Naive thymus-derived CD4-positive, alpha-beta T cell (primary cell): ENCODE measurements around the gene TSC22D1. TPM values are rescaled to one million over a fixed set of nuclear protein-coding genes. Genes with fewer than 3 reads are reported as not detected.

Experiments
- ATAC-seq: fragments of 150-1000 bp; cut with Tn5 transposase; 2 replicates; pipeline ENCODE4 v1.10.0; 2021; ENCODE audit warnings: mild to moderate bottlenecking, moderate library complexity
- CTCF ChIA-PET: fragments of 350-600 bp; sonication (Branson Sonifier 250); formaldehyde crosslinking; loops from one replicate; lab custom pipeline; 2021; ENCODE audit warnings: antibody characterized with exemption; lab: Charles Lee
- POLR2A ChIA-PET: fragments of 350-600 bp; sonication (Branson Sonifier 250); formaldehyde crosslinking; loops from one replicate; lab custom pipeline; 2021; ENCODE audit warnings: antibody characterized with exemption, inconsistent platforms; lab: Charles Lee
- DNase-seq, 9 donors: peaks; one replicate each; pipeline versions ENCODE4 v3.0.0 to v3.0.0-alpha.2; 2020 to 2022; ENCODE audit warnings: mixed read lengths in 1 of 9
- H3K27ac ChIP-seq: one replicate; pipeline ENCODE4 v1.7.0; 2013; ENCODE audit warnings: mild to moderate bottlenecking, low read depth, low read length, moderate library complexity
- H3K27me3 ChIP-seq, 2 donors: one replicate each; pipeline ENCODE4 v1.7.0; 2013; ENCODE audit warnings: low read length in 2 of 2, mild to moderate bottlenecking in 2 of 2, moderate library complexity in 2 of 2; ENCODE audit not compliant: control insufficient read depth in 2 of 2, insufficient read depth in 2 of 2
- H3K36me3 ChIP-seq, 3 experiments: 1 replicate in 2 of 3; 2 replicates in 1 of 3; pipeline ENCODE4 v1.7.0; 2013; ENCODE audit warnings: low read length in 3 of 3, mild to moderate bottlenecking in 3 of 3, moderate library complexity in 1 of 3; ENCODE audit not compliant: insufficient read depth in 3 of 3, control insufficient read depth in 2 of 3
- H3K4me1 ChIP-seq, 2 donors: one replicate each; pipeline ENCODE4 v1.7.0; 2013; ENCODE audit warnings: low read length in 2 of 2, mild to moderate bottlenecking in 2 of 2, moderate library complexity in 1 of 2; ENCODE audit not compliant: control insufficient read depth in 2 of 2, insufficient read depth in 2 of 2
- H3K4me3 ChIP-seq: 2 replicates; pipeline ENCODE4 v1.7.0; 2013; ENCODE audit warnings: mild to moderate bottlenecking, low read length
- H3K9me3 ChIP-seq, 3 experiments: 1 replicate in 2 of 3; 2 replicates in 1 of 3; pipeline ENCODE4 v1.7.0; 2013; ENCODE audit warnings: low read length in 3 of 3; ENCODE audit not compliant: control insufficient read depth in 2 of 3
- H3K27ac Mint-ChIP-seq, 9 donors: one replicate each; pipeline ENCODE4 v1.8.0; 2020 to 2022; ENCODE audit warnings: mixed read lengths in 9 of 9, mild to moderate bottlenecking in 8 of 9, moderate library complexity in 5 of 9, inconsistent platforms in 2 of 9
- H3K27me3 Mint-ChIP-seq, 5 donors: one replicate each; pipeline ENCODE4 v1.8.0; 2021 to 2022; ENCODE audit warnings: mixed read lengths in 5 of 5, mild to moderate bottlenecking in 1 of 5
- H3K36me3 Mint-ChIP-seq, 5 donors: one replicate each; pipeline ENCODE4 v1.8.0; 2020 to 2022; ENCODE audit warnings: mixed read lengths in 5 of 5, mild to moderate bottlenecking in 3 of 5, inconsistent platforms in 1 of 5
- H3K4me1 Mint-ChIP-seq, 7 donors: one replicate each; pipeline ENCODE4 v1.8.0; 2020 to 2022; ENCODE audit warnings: mixed read lengths in 7 of 7, mild to moderate bottlenecking in 3 of 7, inconsistent platforms in 1 of 7
- H3K4me3 Mint-ChIP-seq, 10 donors: one replicate each; pipeline ENCODE4 v1.8.0; 2020 to 2022; ENCODE audit warnings: mild to moderate bottlenecking in 10 of 10, mixed read lengths in 10 of 10, moderate library complexity in 6 of 10, inconsistent platforms in 2 of 10
- H3K9me3 Mint-ChIP-seq, 11 donors: one replicate each; pipeline ENCODE4 v1.8.0; 2020 to 2022; ENCODE audit warnings: mixed read lengths in 11 of 11, mild to moderate bottlenecking in 4 of 11, inconsistent platforms in 1 of 11, moderate library complexity in 1 of 11
- intact Hi-C, 2 donors: fragments of 100-400 bp; cut with micrococcal nuclease; formaldehyde crosslinking; loops; one replicate each; pipeline ENCODE4 v1.15.1; 2023
- polyA plus RNA-seq, 2 donors: library from polyadenylated mRNA; unstranded; fragments of 300-500 nt; fragmentation: Illumina TruSeq; gene quantifications; one replicate each; pipeline ENCODE4 v1.2.3, GENCODE V29; 2021
- total RNA-seq, 6 experiments: library from RNA in 5 of 6; stranded (reverse) in 5 of 6; gene quantifications; 1 replicate in 5 of 6; 2 replicates in 1 of 6; pipeline ENCODE4 v1.2.3 and lab custom pipeline; 2021 to 2026

Gene TSC22D1
- total and polyA plus RNA-seq, 7 experiments from 2014 or later, result 5.7 to 38.7 (median 29.5) TPM

GRCh38 chr13:44396701-44397580, 179.2 kb downstream of the TSC22D1 start:
- no peak for ATAC-seq
- CTCF ChIA-PET, result no interaction called here
- POLR2A ChIA-PET, result no interaction called here
- intact Hi-C loops, result no loop called here
- no peak overlapping the region for H3K27ac Mint-ChIP-seq
- DNase-seq, result no peak
- Histone ChIP-seq H3K27ac (no peak overlapping the region), H3K4me1 (no peaks in the 10 kb centered on the region), H3K36me3 (no peaks in the 10 kb centered on the region), H3K4me3 (no peak overlapping the region), H3K9me3 (no peaks in the 10 kb centered on the region), H3K27me3 (no peaks in the 10 kb centered on the region)
- no peaks in the 10 kb centered on the region for H3K9me3 Mint-ChIP-seq
- H3K27me3 Mint-ChIP-seq, result peaks cover 0 to 7% (median 4%) of the 10 kb centered on the region in 5 donors
- H3K4me3 Mint-ChIP-seq, result no peak overlapping the region
- H3K4me1 Mint-ChIP-seq, result peaks cover 0 to 2% (median 0%) of the 10 kb centered on the region in 7 donors
- H3K36me3 Mint-ChIP-seq, result no peaks in the 10 kb centered on the region

- no peak overlapping the region for H3K4me3 Mint-ChIP-seq
- POLR2A ChIA-PET, result no interaction called here
- ATAC-seq, result no peak
These were observed 180.0 kb downstream of the TSC22D1 start for GRCh38 chr13:44395976-44396694.

GRCh38 chr13:44394658-44395057, 181.5 kb downstream of the TSC22D1 start:
- H3K27me3 Mint-ChIP-seq, result peaks cover 0 to 7% (median 6%) of the 10 kb centered on the region in 5 donors
- intact Hi-C loops, result no loop called here

More at GRCh38 chr13:44395976-44396694, 180.0 kb downstream of the TSC22D1 start:
- Histone ChIP-seq H3K4me1 (no peaks in the 10 kb centered on the region), H3K27ac (no peak overlapping the region), H3K4me3 (no peak overlapping the region), H3K9me3 (no peaks in the 10 kb centered on the region), H3K36me3 (no peaks in the 10 kb centered on the region), H3K27me3 (no peaks in the 10 kb centered on the region)
- CTCF ChIA-PET, result no interaction called here
- Mint-ChIP-seq H3K9me3 (no peaks in the 10 kb centered on the region), H3K27me3 (peaks cover 0 to 7% (median 4%) of the 10 kb centered on the region in 5 donors), H3K4me1 (peaks cover 0 to 2% (median 0%) of the 10 kb centered on the region in 7 donors), H3K36me3 (no peaks in the 10 kb centered on the region), H3K27ac (no peak overlapping the region)
- intact Hi-C loops, result no loop called here
- no peak for DNase-seq

GRCh38 chr13:44393391-44393790, 182.7 kb downstream of the TSC22D1 start:
- intact Hi-C loops, result no loop called here
- Histone ChIP-seq H3K27ac (no peak overlapping the region), H3K36me3 (no peaks in the 10 kb centered on the region), H3K4me1 (no peaks in the 10 kb centered on the region), H3K9me3 (no peaks in the 10 kb centered on the region), H3K27me3 (no peaks in the 10 kb centered on the region), H3K4me3 (no peak overlapping the region)
- DNase-seq (no peak), ATAC-seq (peak; percentile 26)
- ChIA-PET POLR2A (no interaction called here), CTCF (no interaction called here)
- Mint-ChIP-seq H3K9me3 (no peaks in the 10 kb centered on the region), H3K27ac (peak overlapping the region in 1 of 9 donors; percentile 47), H3K4me1 (peaks cover 0 to 2% (median 0%) of the 10 kb centered on the region in 7 donors), H3K36me3 (no peaks in the 10 kb centered on the region), H3K27me3 (peaks cover 0 to 7% (median 6%) of the 10 kb centered on the region in 5 donors), H3K4me3 (peak overlapping the region in 1 of 10 donors; percentile 23)

More at GRCh38 chr13:44394658-44395057, 181.5 kb downstream of the TSC22D1 start:
- POLR2A ChIA-PET, result no interaction called here
- Histone ChIP-seq H3K36me3 (no peaks in the 10 kb centered on the region), H3K4me3 (no peak overlapping the region), H3K27me3 (no peaks in the 10 kb centered on the region), H3K4me1 (no peaks in the 10 kb centered on the region), H3K9me3 (no peaks in the 10 kb centered on the region), H3K27ac (no peak overlapping the region)
- ATAC-seq (no peak), DNase-seq (no peak)
- no peak overlapping the region for H3K27ac Mint-ChIP-seq
- H3K36me3 Mint-ChIP-seq, result no peaks in the 10 kb centered on the region
- H3K4me3 Mint-ChIP-seq, result no peak overlapping the region
- CTCF ChIA-PET, result no interaction called here
- H3K9me3 Mint-ChIP-seq, result no peaks in the 10 kb centered on the region
- H3K4me1 Mint-ChIP-seq, result peaks cover 0 to 2% (median 0%) of the 10 kb centered on the region in 7 donors

- POLR2A ChIA-PET, result no interaction called here
- no peaks in the 10 kb centered on the region for H3K27me3 ChIP-seq
- no peak overlapping the region for H3K4me3 Mint-ChIP-seq
- H3K4me1 ChIP-seq, result no peaks in the 10 kb centered on the region
- no peaks in the 10 kb centered on the region for H3K9me3 Mint-ChIP-seq
- H3K9me3 ChIP-seq, result no peaks in the 10 kb centered on the region
- no peaks in the 10 kb centered on the region for H3K36me3 Mint-ChIP-seq
- no peak overlapping the region for H3K27ac ChIP-seq
- no peak overlapping the region for H3K4me3 ChIP-seq
- H3K27me3 Mint-ChIP-seq, result peaks cover 0 to 7% (median 6%) of the 10 kb centered on the region in 5 donors
- ATAC-seq (no peak), DNase-seq (no peak)
- H3K36me3 ChIP-seq, result no peaks in the 10 kb centered on the region
- CTCF ChIA-PET, result no interaction called here
- H3K4me1 Mint-ChIP-seq, result peaks cover 0 to 2% (median 0%) of the 10 kb centered on the region in 7 donors
- intact Hi-C loops, result no loop called here
- H3K27ac Mint-ChIP-seq, result no peak overlapping the region
These were observed 186.3 kb downstream of the TSC22D1 start for GRCh38 chr13:44389876-44390275.

GRCh38 chr13:44389060-44389666, 187.0 kb downstream of the TSC22D1 start:
- Histone ChIP-seq H3K4me3 (no peak overlapping the region), H3K27ac (no peak overlapping the region), H3K27me3 (no peaks in the 10 kb centered on the region), H3K4me1 (no peaks in the 10 kb centered on the region), H3K9me3 (no peaks in the 10 kb centered on the region), H3K36me3 (no peaks in the 10 kb centered on the region)
- POLR2A ChIA-PET, result no interaction called here
- Mint-ChIP-seq H3K4me3 (no peak overlapping the region), H3K4me1 (peaks cover 0 to 4% (median 0%) of the 10 kb centered on the region in 7 donors), H3K27me3 (peaks cover 0 to 7% (median 6%) of the 10 kb centered on the region in 5 donors), H3K36me3 (no peaks in the 10 kb centered on the region), H3K9me3 (no peaks in the 10 kb centered on the region), H3K27ac (no peak overlapping the region)
- DNase-seq (no peak), ATAC-seq (peak; percentile 52)
- CTCF ChIA-PET, result no interaction called here
- intact Hi-C loops, result no loop called here
